K562 (cell line): Measurements from ENCODE around the gene S100A2. TPM values are rescaled to one million over a fixed set of nuclear protein-coding genes. Genes with fewer than 3 reads are reported as not detected.
"Not testable (repeated sequence)": the region's sequence is repeated elsewhere in the genome, so short reads cannot be mapped to it uniquely, and the experiment has no call there.

Source experiments
- ATAC-seq: fragments of 200-7000 bp; cut with Tn5 transposase; 3 replicates; pipeline ENCODE4 v1.9.1; 2020; ENCODE audit warnings: moderate library complexity
- BruUV-seq: library from RNA; stranded (reverse); fragments of 400-500 nt; replicated peaks from 2 replicates; lab custom pipeline; 2021; lab: Mats Ljungman, UMichigan
- CTCF ChIA-PET: fragments of 300-600 bp; formaldehyde crosslinking; extraction: SDS; loops from one replicate; lab custom pipeline; 2021; ENCODE audit warnings: low intra/inter-chr PET ratio; lab: Yijun Ruan, JAX
- POLR2A ChIA-PET: fragments of 300-600, 350-650 bp; sonication (Branson Sonifier 250); formaldehyde crosslinking; extraction: SDS; loops from one replicate; lab custom pipeline; 2021; ENCODE audit warnings: antibody characterized with exemption, inconsistent platforms; lab: Yijun Ruan, JAX
- DNase-seq, 4 experiments: peaks; one replicate each; pipeline versions ENCODE4 v3.0.0 to v3.0.0-alpha.2; 2011 to 2018; ENCODE audit warnings: low spot score in 3 of 4, mixed read lengths in 3 of 4; ENCODE audit errors: extremely low read depth in 1 of 4
- FAIRE-seq: peaks from 2 replicates; lab custom pipeline; 2011; peaks lifted over from hg19 to GRCh38; lab: Jason Lieb, UNC
- H2AFZ ChIP-seq: 2 replicates; pipeline ENCODE4 v1.6.0; 2011; ENCODE audit warnings: low read depth, low read length, control low read depth, inconsistent platforms
- H3K27ac ChIP-seq: fragments of 200-600 bp; 3 replicates; pipeline ENCODE4 v1.8.0; 2011; ENCODE audit warnings: low read depth, mild to moderate bottlenecking, control low read depth, inconsistent platforms, low read length, moderate library complexity, mixed read lengths; ENCODE audit errors: extremely low read depth
- H3K27me3 ChIP-seq, 2 experiments: fragments of 300-600 bp in 1 of 2; 2 replicates in 1 of 2; 3 replicates in 1 of 2; pipeline versions ENCODE4 v1.6.0 to v1.8.0; 2011; ENCODE audit warnings: inconsistent platforms in 2 of 2, low read length in 2 of 2, mild to moderate bottlenecking in 1 of 2, mixed read lengths in 1 of 2, moderate library complexity in 1 of 2; ENCODE audit not compliant: control insufficient read depth in 2 of 2, insufficient read depth in 2 of 2
- H3K36me3 ChIP-seq: fragments of 300-600 bp; 3 replicates; pipeline ENCODE4 v1.8.0; 2011; ENCODE audit warnings: mild to moderate bottlenecking, low read length, inconsistent platforms; ENCODE audit not compliant: control insufficient read depth, insufficient read depth
- H3K4me1 ChIP-seq, 2 experiments: fragments of 200-600 bp in 1 of 2; replicated peaks in 1 of 2; 2 replicates in 1 of 2; 3 replicates in 1 of 2; pipeline versions ENCODE4 v1.5.1 to v1.8.0; 2011; ENCODE audit warnings: inconsistent platforms in 2 of 2, low read length in 2 of 2, mild to moderate bottlenecking in 1 of 2, mixed read lengths in 1 of 2, moderate library complexity in 1 of 2; ENCODE audit not compliant: control insufficient read depth in 2 of 2, insufficient read depth in 2 of 2
- H3K4me2 ChIP-seq: 2 replicates; pipeline ENCODE4 v1.6.1; 2011; ENCODE audit warnings: low read length, control low read depth, inconsistent platforms, mixed read lengths; ENCODE audit not compliant: insufficient read depth
- H3K4me3 ChIP-seq: fragments of 200-600 bp; sonication (generic), shearing (Covaris generic); 2 replicates; pipeline ENCODE4 v1.5.1; 2016; ENCODE audit warnings: control low read depth, inconsistent platforms
- H3K79me2 ChIP-seq: fragments of 200-600 bp; 3 replicates; pipeline ENCODE4 v1.8.0; 2011; ENCODE audit warnings: low read length, inconsistent platforms; ENCODE audit not compliant: control insufficient read depth, insufficient read depth
- H3K9ac ChIP-seq, 2 experiments: 2 replicates each; pipeline versions ENCODE4 v1.6.0 to v1.6.1; 2011; ENCODE audit warnings: low read depth in 2 of 2, low read length in 2 of 2, control low read depth in 1 of 2, inconsistent platforms in 1 of 2, mild to moderate bottlenecking in 1 of 2, mixed read lengths in 1 of 2; ENCODE audit not compliant: insufficient read depth in 1 of 2
- H3K9me1 ChIP-seq: one replicate; pipeline ENCODE4 v1.6.0; 2011; ENCODE audit warnings: inconsistent platforms, mild to moderate bottlenecking, low read length, moderate library complexity; ENCODE audit not compliant: control insufficient read depth, insufficient read depth
- H3K9me3 ChIP-seq: replicated peaks from 2 replicates; pipeline ENCODE4 v1.5.1; 2011; ENCODE audit warnings: low read depth, low read length, inconsistent platforms; ENCODE audit not compliant: control insufficient read depth, insufficient read depth
- H4K20me1 ChIP-seq: replicated peaks from 2 replicates; pipeline ENCODE4 v1.6.1; 2011; ENCODE audit warnings: low read length, inconsistent platforms, mixed read lengths; ENCODE audit not compliant: control insufficient read depth, insufficient read depth
- CEBPB ChIP-seq: fragments of 450-650 bp; IDR thresholded peaks from 2 replicates; pipeline ENCODE4 v1.6.1; 2016; ENCODE audit warnings: missing genetic modification characterization, missing compliant biosample characterization
- CEBPG ChIP-seq, 3 experiments: fragments of 200-800 bp in 1 of 3; sonication (Bioruptor generic) in 1 of 3; sonication (generic) in 1 of 3; formaldehyde crosslinking in 1 of 3; IDR thresholded peaks in 2 of 3; conservative IDR thresholded peaks in 1 of 3; 2 replicates each; pipeline versions ENCODE4 v1.6.1 to v1.8.0; 2016 to 2022; ENCODE audit warnings: missing compliant biosample characterization in 2 of 3, missing genetic modification characterization in 2 of 3, mild to moderate bottlenecking in 1 of 3, missing genetic modification reagents in 1 of 3
- ELK1 ChIP-seq: sonication (generic); formaldehyde crosslinking; IDR thresholded peaks from 2 replicates; pipeline ENCODE4 v1.8.1; 2022; ENCODE audit warnings: missing genetic modification reagents
- RFX1 ChIP-seq: fragments of 450-650 bp; IDR thresholded peaks from 2 replicates; pipeline ENCODE4 v1.6.1; 2016; ENCODE audit warnings: mild to moderate bottlenecking, moderate library complexity
- ZNF121 ChIP-seq: sonication (generic); formaldehyde crosslinking; conservative IDR thresholded peaks from 2 replicates; pipeline ENCODE4 v1.8.0; 2022; ENCODE audit warnings: missing genetic modification reagents
- WGBS: fragments of 100-300 bp; shearing (Covaris generic); methylation state at CpG from one replicate; pipeline ENCODE4 v1.1.6; 2016; ENCODE audit warnings: low coverage, mixed read lengths; ENCODE audit not compliant: insufficient coverage; ENCODE audit errors: missing lambda C conversion rate; 5-methylcytosine and 5-hydroxymethylcytosine counted together
- in situ Hi-C: fragments of 300-500 bp; cut with MboI; formaldehyde crosslinking; loops from 4 replicates; pipeline ENCODE4 v1.15.0; 2018; ENCODE audit warnings: inconsistent platforms, mixed read lengths
- intact Hi-C: fragments of 100-400 bp; cut with micrococcal nuclease; formaldehyde crosslinking; loops from 2 replicates; pipeline ENCODE4 v1.14.2; 2022
- polyA plus RNA-seq, 8 experiments: library from polyadenylated mRNA; depleted of rRNA in 4 of 8; stranded (reverse) in 5 of 8; unstranded in 3 of 8; fragments of >200 nt; fragmentation: Nextera tagmentation in 2 of 8; fragmentation: Illumina TruSeq in 1 of 8; extraction: Ambion mirVana in 2 of 8; extraction: Trizol in 1 of 8; gene quantifications; 2 replicates each; pipeline versions ENCODE4 v1.2.1 to v1.2.3, GENCODE V29; 2011 to 2014; ENCODE audit warnings: inconsistent platforms in 1 of 8, missing spikeins in 1 of 8
- total RNA-seq, 7 experiments: library from RNA; depleted of rRNA in 6 of 7; stranded (reverse); fragments of >200 nt in 6 of 7; fragmentation: Illumina TruSeq in 2 of 7; extraction: Trizol in 2 of 7; gene quantifications; 2 replicates each; pipeline versions ENCODE4 v1.2.1 to v1.2.3, GENCODE V29; 2011 to 2021; ENCODE audit warnings: low replicate concordance in 1 of 7

S100A2 gene
- total and polyA plus RNA-seq, 9 of the 15 experiments (the other 6 are each of a cell fraction or from before 2014, with no cell fraction given): 0.28 to 0.65 (median 0.44) TPM; not detected in 4

DNA sequence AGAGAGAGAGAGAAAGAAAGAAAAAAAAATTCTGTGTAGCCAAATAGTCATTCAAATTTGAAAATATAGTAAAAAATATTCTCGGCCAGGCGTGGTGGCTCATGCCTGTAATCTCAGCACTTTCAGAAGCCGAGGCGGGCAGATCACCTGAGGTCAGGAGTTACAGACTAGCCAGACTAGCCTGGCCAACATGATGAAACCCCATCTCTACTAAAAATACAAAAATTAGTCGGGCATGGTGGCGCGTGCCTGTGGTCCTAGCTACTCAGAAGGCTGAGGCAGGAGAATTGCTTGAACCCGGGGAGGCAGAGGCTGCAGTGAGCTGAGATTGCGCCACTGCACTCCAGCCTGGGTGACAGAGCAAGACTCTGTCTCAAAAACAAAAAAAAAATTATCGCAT, 22.4 kb upstream of the S100A2 start:
- H4K20me1 ChIP-seq; FAIRE-seq; H3K9me1 ChIP-seq; H3K4me1 ChIP-seq; CTCF ChIA-PET; H3K27me3 ChIP-seq; intact Hi-C loops; ATAC-seq; H3K36me3 ChIP-seq; H3K4me2 ChIP-seq; in situ Hi-C loops; H3K4me3 ChIP-seq; H3K27ac ChIP-seq; DNase-seq; H3K79me2 ChIP-seq; BruUV-seq; POLR2A ChIA-PET; H2AFZ ChIP-seq; H3K9me3 ChIP-seq; H3K9ac ChIP-seq; TF ChIP-seq CEBPG (CRISPR knock-in tag; IDR thresholded peaks at IDR 0.05): not testable (repeated sequence)
- WGBS: 42% methylated on average over 9 of the region's 10 CpGs
- TF ChIP-seq CEBPG (tag; conservative IDR thresholded peaks at IDR 0.05 in 1 of 2, IDR thresholded peaks at IDR 0.05 in 1 of 2) (0 out of 4 replicates have a peak, but pooled peaks of 1 of the 2 experiments have one; percentile 9), CEBPB (peak; percentile 54)

DNA sequence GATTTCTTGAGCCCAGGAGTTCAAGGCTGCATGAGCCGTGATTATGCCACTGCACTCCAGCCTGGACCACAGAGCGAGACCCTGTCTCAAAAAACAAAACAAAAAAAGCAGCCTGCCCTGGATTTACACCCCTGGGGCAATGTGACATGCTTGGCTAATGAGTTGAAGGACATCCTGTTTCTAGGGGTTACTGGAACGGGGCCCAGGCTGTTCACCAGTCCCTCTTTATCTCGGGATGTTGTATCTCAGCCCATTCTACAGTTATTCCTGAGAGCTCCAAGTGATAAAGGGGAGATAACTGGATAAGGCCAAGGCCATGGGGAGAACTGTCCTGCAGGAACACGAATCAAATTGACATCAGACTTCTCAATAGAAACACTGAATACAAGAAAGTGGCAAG, 21.7 kb upstream of the S100A2 start:
- no peaks in the 10 kb centered on the region for H3K9me3 ChIP-seq
- TF ChIP-seq RFX1 (peak; percentile 39), ELK1 (CRISPR knock-in tag) (no peak), ZNF121 (CRISPR knock-in tag) (peak; percentile 38; the same call in 1 of the 2 replicates)
- no peak overlapping the region for H2AFZ ChIP-seq
- H3K4me1 ChIP-seq: peaks cover 0 to 6% of the 10 kb centered on the region in 2 experiments; a peak in 1 of 5 replicates
- WGBS: 19% methylated on average over 5 of the region's 5 CpGs
- no TSS peak for BruUV-seq
- ATAC-seq (no peak), FAIRE-seq (no peak), DNase-seq (no peak)
- no peaks in the 10 kb centered on the region for H4K20me1 ChIP-seq
- no peaks in the 10 kb centered on the region for H3K79me2 ChIP-seq
- POLR2A ChIA-PET: interaction anchor here (1.2 to 1.8 kb wide), 2 partner anchors 29 to 67 kb away, joined by 4 read pairs; partner anchors contain the start of gene S100A14
- no peaks in the 10 kb centered on the region for H3K9me1 ChIP-seq
- H3K27me3 ChIP-seq: no peaks in the 10 kb centered on the region
- in situ Hi-C loops (no loop called here), intact Hi-C loops (no loop called here)
- no peak overlapping the region for H3K4me2 ChIP-seq
- no peak overlapping the region for H3K27ac ChIP-seq
- H3K36me3 ChIP-seq: no peaks in the 10 kb centered on the region
- H3K9ac ChIP-seq: no peak overlapping the region; a peak in 1 of 4 replicates
- CTCF ChIA-PET: no interaction called here
- no peak overlapping the region for H3K4me3 ChIP-seq
